Stomach (tissue), 4 donors: Measurements from ENCODE around the gene EIPR1.

Experiments
- POLR2A ChIP-seq, 4 donors: fragments of 450-650 bp; IDR thresholded peaks; one replicate each; pipeline ENCODE4 v1.6.1; 2016; ENCODE audit warnings: antibody characterized with exemption in 4 of 4, control low read depth in 2 of 4, mild to moderate bottlenecking in 1 of 4, moderate library complexity in 1 of 4
- POLR2AphosphoS5 ChIP-seq, 3 donors: sonication (generic); formaldehyde crosslinking; IDR thresholded peaks; one replicate each; pipeline ENCODE4 v1.6.1; 2016; ENCODE audit warnings: antibody characterized with exemption in 3 of 3
- TF ChIP-seq, protein P1 (sequence below), 7 experiments: fragments of 450-650 bp in 4 of 7; fragments of 200-600 bp in 3 of 7; sonication (generic) in 3 of 7; IDR thresholded peaks; one replicate each; pipeline ENCODE4 v1.5.1; 2016 to 2019; ENCODE audit warnings: antibody characterized with exemption in 7 of 7, control low read depth in 2 of 7, mild to moderate bottlenecking in 1 of 7

DNA sequence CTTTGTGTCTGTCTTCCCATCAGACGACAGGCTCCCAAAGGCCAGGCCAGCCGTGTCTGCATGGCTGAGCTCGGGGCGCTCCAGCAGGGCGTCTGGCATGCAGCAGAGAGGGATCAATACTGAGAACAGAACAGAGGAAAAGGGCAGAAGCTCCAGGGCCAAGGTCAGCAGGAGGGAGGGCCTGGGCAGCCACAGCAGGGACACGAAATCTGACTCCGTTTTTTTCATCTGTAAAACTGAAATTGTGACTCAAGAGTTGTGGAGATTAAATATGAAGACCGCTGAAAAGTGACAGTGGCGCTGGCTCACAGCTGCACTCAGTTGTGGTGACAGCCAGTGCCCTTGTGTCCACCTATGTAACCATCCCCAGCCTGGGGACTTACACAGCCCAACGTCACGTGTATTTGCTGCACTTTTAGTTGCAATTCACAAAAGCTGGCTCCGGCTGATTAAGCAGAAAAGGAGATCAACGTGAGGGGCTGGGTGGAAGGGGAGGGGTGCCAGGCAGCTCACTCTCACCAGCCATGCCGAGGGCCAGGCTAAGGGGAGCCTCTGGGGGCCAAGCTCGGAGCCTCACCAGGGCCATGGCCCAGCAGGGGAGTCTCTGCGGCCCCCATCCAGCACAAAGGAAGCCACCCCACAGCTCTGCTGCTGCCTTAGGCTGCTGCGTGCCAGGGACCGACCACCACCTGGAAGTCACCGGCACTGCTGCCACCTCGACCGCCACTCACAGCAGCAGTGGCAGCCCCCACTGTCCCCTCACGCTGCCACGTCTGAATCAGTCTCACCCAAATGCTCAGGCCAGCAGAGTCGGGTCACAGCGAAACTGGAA is 74.7 kb downstream of the EIPR1 start:
- TF ChIP-seq POLR2AphosphoS5 (IDR thresholded peaks at IDR 0.05): no peak
- TF ChIP-seq, protein P1, sequence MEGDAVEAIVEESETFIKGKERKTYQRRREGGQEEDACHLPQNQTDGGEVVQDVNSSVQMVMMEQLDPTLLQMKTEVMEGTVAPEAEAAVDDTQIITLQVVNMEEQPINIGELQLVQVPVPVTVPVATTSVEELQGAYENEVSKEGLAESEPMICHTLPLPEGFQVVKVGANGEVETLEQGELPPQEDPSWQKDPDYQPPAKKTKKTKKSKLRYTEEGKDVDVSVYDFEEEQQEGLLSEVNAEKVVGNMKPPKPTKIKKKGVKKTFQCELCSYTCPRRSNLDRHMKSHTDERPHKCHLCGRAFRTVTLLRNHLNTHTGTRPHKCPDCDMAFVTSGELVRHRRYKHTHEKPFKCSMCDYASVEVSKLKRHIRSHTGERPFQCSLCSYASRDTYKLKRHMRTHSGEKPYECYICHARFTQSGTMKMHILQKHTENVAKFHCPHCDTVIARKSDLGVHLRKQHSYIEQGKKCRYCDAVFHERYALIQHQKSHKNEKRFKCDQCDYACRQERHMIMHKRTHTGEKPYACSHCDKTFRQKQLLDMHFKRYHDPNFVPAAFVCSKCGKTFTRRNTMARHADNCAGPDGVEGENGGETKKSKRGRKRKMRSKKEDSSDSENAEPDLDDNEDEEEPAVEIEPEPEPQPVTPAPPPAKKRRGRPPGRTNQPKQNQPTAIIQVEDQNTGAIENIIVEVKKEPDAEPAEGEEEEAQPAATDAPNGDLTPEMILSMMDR (IDR thresholded peaks at IDR 0.05): no peak
- TF ChIP-seq POLR2A (IDR thresholded peaks at IDR 0.05): no peak
